OCI-LY3 (cell line): Measurements from ENCODE around the gene INHBA.

Experiments used
- H2AFZ ChIP-seq: fragments of 200-600, 300-600 bp; shearing (Covaris generic); 2 replicates; pipeline ENCODE4 v1.6.0; 2014; ENCODE audit warnings: antibody characterized with exemption, low read depth, low read length
- H3K27ac ChIP-seq: fragments of 200-600, 300-600 bp; sonication (generic); 2 replicates; pipeline ENCODE4 v1.5.1; 2014; ENCODE audit warnings: mild to moderate bottlenecking, low read length, moderate library complexity, mixed read lengths
- H3K27me3 ChIP-seq: fragments of 200-600, 300-600 bp; sonication (generic); 2 replicates; pipeline ENCODE4 v1.6.1; 2014; ENCODE audit warnings: low read depth, low read length, mixed read lengths
- H3K36me3 ChIP-seq: fragments of 200-600, 300-600 bp; sonication (generic); replicated peaks from 2 replicates; pipeline ENCODE3; 2014; ENCODE audit warnings: low read depth, low read length, mixed read lengths
- H3K4me1 ChIP-seq: fragments of 300-600, 200-600 bp; sonication (generic); 2 replicates; pipeline ENCODE4 v1.6.1; 2014; ENCODE audit warnings: low read length, mixed read lengths
- H3K4me2 ChIP-seq: fragments of 200-600, 300-600 bp; sonication (generic); 2 replicates; pipeline ENCODE4 v1.6.1; 2014; ENCODE audit warnings: low read length, mixed read lengths
- H3K4me3 ChIP-seq: fragments of 300-600, 200-600 bp; sonication (generic); 2 replicates; pipeline ENCODE4 v1.5.1; 2014; ENCODE audit warnings: antibody characterized with exemption, mild to moderate bottlenecking, low read length, moderate library complexity
- H3K79me2 ChIP-seq: fragments of 300-600, 200-600 bp; shearing (Covaris generic); 2 replicates; pipeline ENCODE4 v1.6.1; 2014; ENCODE audit warnings: mild to moderate bottlenecking, low read length, mixed read lengths
- H3K9ac ChIP-seq: fragments of 300-600, 200-600 bp; shearing (Covaris generic); 2 replicates; pipeline ENCODE4 v1.6.0; 2014; ENCODE audit warnings: mild to moderate bottlenecking, low read length, moderate library complexity
- H3K9me3 ChIP-seq: fragments of 200-600, 300-600 bp; shearing (Covaris generic); 2 replicates; pipeline ENCODE4 v1.6.1; 2014; ENCODE audit warnings: low read length, mixed read lengths; ENCODE audit not compliant: insufficient read depth
- H4K20me1 ChIP-seq: fragments of 200-600, 300-600 bp; sonication (generic); 2 replicates; pipeline ENCODE4 v1.6.1; 2016; ENCODE audit warnings: low read length, mixed read lengths; ENCODE audit not compliant: insufficient read depth
- EZH2phosphoT487 ChIP-seq: fragments of 200-600 bp; shearing (Covaris generic); IDR thresholded peaks from 2 replicates; pipeline ENCODE4 v1.6.1; 2018; ENCODE audit warnings: antibody characterized with exemption, mixed run types, low read depth
- TF ChIP-seq, protein P1 (sequence below): fragments of 200-600, 300-600 bp; sonication (generic); IDR thresholded peaks from 2 replicates; pipeline ENCODE4 v1.5.1; 2014; ENCODE audit warnings: antibody characterized with exemption, low read length, low read depth

INHBA gene

DNA sequence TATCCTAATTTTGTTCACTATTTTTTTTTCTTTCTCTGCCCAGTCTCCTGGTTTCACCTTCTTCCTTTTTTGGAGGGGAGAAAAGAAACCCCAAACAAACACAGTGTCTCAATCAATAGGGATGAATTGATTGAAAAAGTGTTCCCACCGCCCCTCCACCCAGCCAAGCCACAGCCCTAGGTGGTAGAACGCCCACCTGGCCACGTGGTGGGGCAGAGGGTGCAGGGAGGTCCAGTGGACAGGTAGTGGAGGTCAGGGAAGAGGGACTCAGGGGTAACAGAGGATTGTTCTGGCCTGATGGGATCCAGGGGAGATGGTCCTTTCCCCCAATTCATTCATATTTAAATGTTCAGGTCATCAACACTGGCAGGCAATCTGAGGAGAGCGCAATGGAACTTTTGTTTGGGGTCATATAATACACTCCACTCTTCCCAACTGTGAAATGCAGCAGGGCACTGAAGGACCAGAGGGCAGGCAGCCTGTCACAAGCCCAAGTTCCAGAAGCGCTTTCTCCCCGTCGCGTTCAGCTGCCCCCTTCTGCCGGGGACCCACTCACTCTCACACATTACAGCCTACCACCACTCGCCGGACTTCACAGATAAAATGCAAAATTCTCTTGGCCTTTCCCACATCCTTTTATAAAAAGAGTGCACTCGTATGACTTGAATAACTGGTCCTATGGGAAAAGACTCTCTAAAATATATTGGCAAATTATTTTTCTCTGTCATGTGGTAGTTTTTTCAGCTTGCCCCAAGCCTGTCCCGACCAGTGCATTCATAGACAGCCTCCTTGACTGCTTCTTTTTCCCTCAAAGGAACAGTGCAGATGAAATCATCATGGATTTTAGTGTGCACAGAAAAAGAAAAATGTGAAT is 1.6 kb downstream of the INHBA start:
- H4K20me1 ChIP-seq: no peaks in the 10 kb centered on the region
- peak overlapping the region; percentile 39 for H3K4me2 ChIP-seq
- no peak overlapping the region for H3K4me3 ChIP-seq
- peaks cover 23% of the 10 kb centered on the region for H3K4me1 ChIP-seq
- H3K27me3 ChIP-seq: peaks cover 23% of the 10 kb centered on the region
- TF ChIP-seq, protein P1, sequence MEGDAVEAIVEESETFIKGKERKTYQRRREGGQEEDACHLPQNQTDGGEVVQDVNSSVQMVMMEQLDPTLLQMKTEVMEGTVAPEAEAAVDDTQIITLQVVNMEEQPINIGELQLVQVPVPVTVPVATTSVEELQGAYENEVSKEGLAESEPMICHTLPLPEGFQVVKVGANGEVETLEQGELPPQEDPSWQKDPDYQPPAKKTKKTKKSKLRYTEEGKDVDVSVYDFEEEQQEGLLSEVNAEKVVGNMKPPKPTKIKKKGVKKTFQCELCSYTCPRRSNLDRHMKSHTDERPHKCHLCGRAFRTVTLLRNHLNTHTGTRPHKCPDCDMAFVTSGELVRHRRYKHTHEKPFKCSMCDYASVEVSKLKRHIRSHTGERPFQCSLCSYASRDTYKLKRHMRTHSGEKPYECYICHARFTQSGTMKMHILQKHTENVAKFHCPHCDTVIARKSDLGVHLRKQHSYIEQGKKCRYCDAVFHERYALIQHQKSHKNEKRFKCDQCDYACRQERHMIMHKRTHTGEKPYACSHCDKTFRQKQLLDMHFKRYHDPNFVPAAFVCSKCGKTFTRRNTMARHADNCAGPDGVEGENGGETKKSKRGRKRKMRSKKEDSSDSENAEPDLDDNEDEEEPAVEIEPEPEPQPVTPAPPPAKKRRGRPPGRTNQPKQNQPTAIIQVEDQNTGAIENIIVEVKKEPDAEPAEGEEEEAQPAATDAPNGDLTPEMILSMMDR: no peak
- no peak for TF ChIP-seq EZH2phosphoT487
- no peaks in the 10 kb centered on the region for H3K36me3 ChIP-seq
- no peaks in the 10 kb centered on the region for H3K9me3 ChIP-seq
- no peaks in the 10 kb centered on the region for H3K79me2 ChIP-seq
- no peak overlapping the region for H3K27ac ChIP-seq
- H3K9ac ChIP-seq: no peak overlapping the region
- no peak overlapping the region for H2AFZ ChIP-seq

- Histone ChIP-seq H4K20me1 (no peaks in the 10 kb centered on the region), H3K9me3 (no peaks in the 10 kb centered on the region), H3K9ac (no peak overlapping the region), H3K36me3 (no peaks in the 10 kb centered on the region), H3K4me3 (no peak overlapping the region), H3K4me1 (peaks cover 18% of the 10 kb centered on the region), H3K27me3 (peaks cover 23% of the 10 kb centered on the region), H3K4me2 (no peak overlapping the region), H2AFZ (no peak overlapping the region), H3K27ac (no peak overlapping the region), H3K79me2 (no peaks in the 10 kb centered on the region)
- TF ChIP-seq, protein P1: no peak
- TF ChIP-seq EZH2phosphoT487: no peak
Measured at GRCh38 chr7:41700044-41700471, 2.8 kb downstream of the INHBA start.

DNA sequence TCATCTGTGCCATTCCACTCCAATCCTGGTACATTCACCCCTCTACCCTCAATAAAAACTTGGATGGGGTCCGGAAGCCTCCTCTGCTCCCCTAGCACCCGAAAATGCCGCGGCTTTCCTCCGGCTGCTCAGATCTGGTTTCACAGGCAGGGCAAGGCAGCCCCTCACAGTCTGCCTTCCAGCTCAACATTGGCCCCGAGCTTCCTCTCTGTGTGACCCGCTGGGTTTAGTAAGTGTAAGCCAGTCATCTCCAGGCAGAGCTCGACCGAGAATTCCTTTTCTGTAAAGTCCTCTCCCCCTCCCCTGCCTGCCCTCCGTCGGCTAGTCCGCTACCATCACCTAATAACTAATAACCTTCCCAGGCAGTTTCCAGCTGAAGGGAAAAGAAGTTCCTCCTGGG is 3.4 kb downstream of the INHBA start:
- Histone ChIP-seq H3K79me2 (no peaks in the 10 kb centered on the region), H3K4me3 (no peak overlapping the region), H3K9ac (no peak overlapping the region), H3K36me3 (no peaks in the 10 kb centered on the region), H3K4me2 (no peak overlapping the region), H2AFZ (no peak overlapping the region), H3K27ac (no peak overlapping the region), H4K20me1 (no peaks in the 10 kb centered on the region), H3K4me1 (peaks cover 19% of the 10 kb centered on the region), H3K27me3 (peaks cover 23% of the 10 kb centered on the region), H3K9me3 (no peaks in the 10 kb centered on the region)
- TF ChIP-seq, protein P1: no peak
- no peak for TF ChIP-seq EZH2phosphoT487

DNA sequence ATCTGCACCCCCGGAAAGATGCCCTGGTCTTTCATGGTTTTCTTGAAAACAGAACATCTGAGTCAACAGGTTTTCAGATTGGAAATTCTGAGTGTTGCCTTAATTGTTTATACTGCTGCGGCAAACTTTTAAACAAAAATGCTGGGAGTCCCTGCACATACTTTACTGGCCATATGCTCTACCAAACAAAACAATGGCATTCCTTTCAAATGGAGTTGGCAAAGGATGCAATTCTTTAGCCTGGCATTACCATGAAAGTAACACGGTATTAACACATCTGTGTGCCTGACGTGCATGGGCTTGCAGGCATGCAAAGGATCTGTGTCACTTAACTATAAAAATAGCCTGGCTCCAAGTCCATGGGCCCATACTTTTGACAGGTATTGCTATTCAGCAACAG is 4.2 kb downstream of the INHBA start:
- Histone ChIP-seq H4K20me1 (no peaks in the 10 kb centered on the region), H3K4me1 (peaks cover 19% of the 10 kb centered on the region), H3K4me3 (no peak overlapping the region), H3K27me3 (peaks cover 20% of the 10 kb centered on the region), H3K36me3 (no peaks in the 10 kb centered on the region), H3K4me2 (no peak overlapping the region), H3K79me2 (no peaks in the 10 kb centered on the region), H3K27ac (no peak overlapping the region), H3K9ac (no peak overlapping the region), H3K9me3 (no peaks in the 10 kb centered on the region), H2AFZ (no peak overlapping the region)
- TF ChIP-seq, protein P1: no peak
- TF ChIP-seq EZH2phosphoT487: no peak
